Gastrocnemius medialis (tissue), 4 donors: ENCODE data around the gene PCSK6.

Experiments
- CTCF ChIP-seq, 5 experiments: fragments of 450-650 bp in 3 of 5; fragments of 200-600 bp in 2 of 5; sonication (generic) in 2 of 5; IDR thresholded peaks in 4 of 5; conservative IDR thresholded peaks in 1 of 5; 1 replicate in 4 of 5; 2 replicates in 1 of 5; pipeline ENCODE4 v1.5.1; 2016 to 2019; ENCODE audit warnings: antibody characterized with exemption in 5 of 5, mild to moderate bottlenecking in 3 of 5, moderate library complexity in 3 of 5
- POLR2A ChIP-seq, 2 donors: fragments of 450-650 bp; IDR thresholded peaks; one replicate each; pipeline ENCODE4 v1.6.1; 2017; ENCODE audit warnings: antibody characterized with exemption in 2 of 2, mild to moderate bottlenecking in 2 of 2, moderate library complexity in 2 of 2

GRCh38 chr15:101480613-101481380 is 8.7 kb downstream of the PCSK6 start:
- TF ChIP-seq CTCF (IDR thresholded peaks at IDR 0.05 in 4 of 5, conservative IDR thresholded peaks at IDR 0.05 in 1 of 5) (no peak), POLR2A (IDR thresholded peaks at IDR 0.05) (no peak)
